CD8-positive, alpha-beta memory T cell (primary cell): ENCODE results near the gene ARRDC4. TPM values are rescaled to one million over a fixed set of nuclear protein-coding genes. Genes with fewer than 3 reads are reported as not detected.
A peak's percentile ranks its signal among the peaks of the same experiment; 100 is the strongest.

Experiments
- CTCF ChIA-PET: fragments of 350-600 bp; sonication (Branson Sonifier 250); formaldehyde crosslinking; loops from one replicate; lab custom pipeline; 2021; ENCODE audit warnings: antibody characterized with exemption; lab: Charles Lee
- POLR2A ChIA-PET: fragments of 350-600 bp; sonication (Branson Sonifier 250); formaldehyde crosslinking; loops from one replicate; lab custom pipeline; 2021; ENCODE audit warnings: antibody characterized with exemption; lab: Charles Lee
- DNase-seq, 5 donors: peaks; one replicate each; pipeline versions ENCODE4 v3.0.0 to v3.0.0-alpha.2; 2020 to 2022; ENCODE audit warnings: mixed read lengths in 1 of 5
- H3K27ac ChIP-seq: one replicate; pipeline ENCODE4 v1.7.0; 2013; ENCODE audit warnings: low read depth, mild to moderate bottlenecking, low read length, moderate library complexity
- H3K27me3 ChIP-seq: 2 replicates; pipeline ENCODE4 v1.7.0; 2013; ENCODE audit warnings: low read length, mild to moderate bottlenecking; ENCODE audit not compliant: insufficient read depth, poor library complexity, severe bottlenecking
- H3K36me3 ChIP-seq: 2 replicates; pipeline ENCODE4 v1.7.0; 2013; ENCODE audit warnings: mild to moderate bottlenecking, low read length, moderate library complexity; ENCODE audit not compliant: insufficient read depth
- H3K4me1 ChIP-seq: 2 replicates; pipeline ENCODE4 v1.7.0; 2013; ENCODE audit warnings: mild to moderate bottlenecking, low read length, moderate library complexity; ENCODE audit not compliant: insufficient read depth
- H3K4me3 ChIP-seq: 2 replicates; pipeline ENCODE4 v1.7.0; 2013; ENCODE audit warnings: mild to moderate bottlenecking, low read length
- H3K9me3 ChIP-seq: 2 replicates; pipeline ENCODE4 v1.7.0; 2013; ENCODE audit warnings: mild to moderate bottlenecking, low read length
- H3K27ac Mint-ChIP-seq, 8 donors: one replicate each; pipeline ENCODE4 v1.8.0; 2020 to 2021; ENCODE audit warnings: mixed read lengths in 8 of 8, mild to moderate bottlenecking in 6 of 8, inconsistent platforms in 3 of 8, moderate library complexity in 3 of 8
- H3K27me3 Mint-ChIP-seq, 2 donors: one replicate each; pipeline ENCODE4 v1.8.0; 2020 to 2021; ENCODE audit warnings: mixed read lengths in 2 of 2, mild to moderate bottlenecking in 1 of 2, moderate library complexity in 1 of 2
- H3K36me3 Mint-ChIP-seq, 3 donors: one replicate each; pipeline ENCODE4 v1.8.0; 2020 to 2021; ENCODE audit warnings: mixed read lengths in 3 of 3, inconsistent platforms in 1 of 3, mild to moderate bottlenecking in 1 of 3
- H3K4me1 Mint-ChIP-seq, 3 donors: one replicate each; pipeline ENCODE4 v1.8.0; 2020 to 2021; ENCODE audit warnings: mixed read lengths in 3 of 3, inconsistent platforms in 1 of 3, mild to moderate bottlenecking in 1 of 3
- H3K4me3 Mint-ChIP-seq, 7 donors: one replicate each; pipeline ENCODE4 v1.8.0; 2020 to 2021; ENCODE audit warnings: mixed read lengths in 7 of 7, mild to moderate bottlenecking in 6 of 7, moderate library complexity in 4 of 7, inconsistent platforms in 2 of 7
- H3K9me3 Mint-ChIP-seq, 5 donors: one replicate each; pipeline ENCODE4 v1.8.0; 2020 to 2022; ENCODE audit warnings: mixed read lengths in 5 of 5, mild to moderate bottlenecking in 3 of 5, moderate library complexity in 2 of 5, inconsistent platforms in 1 of 5
- polyA plus RNA-seq: library from polyadenylated mRNA; unstranded; fragments of 300-500 nt; fragmentation: Illumina TruSeq; gene quantifications from one replicate; pipeline ENCODE4 v1.2.3, GENCODE V29; 2021
- total RNA-seq, 2 experiments: library from RNA; stranded (reverse); gene quantifications; one replicate each; pipeline ENCODE4 v1.2.3, GENCODE V29; 2021

Gene ARRDC4
- total and polyA plus RNA-seq, 3 experiments from 2014 or later = 0.31 to 0.78 (median 0.51) TPM

DNA sequence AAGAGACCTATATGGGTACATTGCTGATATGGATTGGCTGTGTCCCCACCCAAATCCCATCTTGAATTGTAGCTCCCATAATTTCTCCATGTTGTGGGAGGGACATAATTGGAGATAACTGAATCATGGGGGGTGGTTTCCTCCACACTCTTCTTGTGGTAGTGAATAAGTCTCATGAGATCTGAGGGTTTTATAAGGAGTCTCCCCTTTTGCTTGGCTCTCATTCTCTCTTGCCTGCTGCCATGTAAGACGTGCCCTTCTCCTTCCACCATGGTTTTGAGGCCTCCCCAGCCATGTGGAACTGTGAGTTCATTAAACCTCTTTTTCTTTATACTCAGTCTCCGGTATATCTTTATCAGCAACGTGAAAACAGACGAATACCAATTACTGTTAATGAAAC, 5.0 kb upstream of the ARRDC4 start:
- H3K4me3 ChIP-seq = no peak overlapping the region
- H3K4me1 Mint-ChIP-seq = peaks cover 10 to 12% (median 10%) of the 10 kb centered on the region in 3 donors
- H3K9me3 ChIP-seq = no peaks in the 10 kb centered on the region
- no peak overlapping the region for H3K27ac Mint-ChIP-seq
- DNase-seq = no peak
- H3K36me3 ChIP-seq = no peaks in the 10 kb centered on the region
- H3K4me1 ChIP-seq = peaks cover 6% of the 10 kb centered on the region
- H3K9me3 Mint-ChIP-seq = peaks cover 8 to 19% (median 13%) of the 10 kb centered on the region in 5 donors
- H3K27ac ChIP-seq = no peak overlapping the region
- peaks cover 7 to 14% of the 10 kb centered on the region in 2 donors for H3K27me3 Mint-ChIP-seq
- ChIA-PET POLR2A (no interaction called here), CTCF (no interaction called here)
- no peak overlapping the region for H3K4me3 Mint-ChIP-seq
- no peaks in the 10 kb centered on the region for H3K27me3 ChIP-seq
- H3K36me3 Mint-ChIP-seq = no peaks in the 10 kb centered on the region

DNA sequence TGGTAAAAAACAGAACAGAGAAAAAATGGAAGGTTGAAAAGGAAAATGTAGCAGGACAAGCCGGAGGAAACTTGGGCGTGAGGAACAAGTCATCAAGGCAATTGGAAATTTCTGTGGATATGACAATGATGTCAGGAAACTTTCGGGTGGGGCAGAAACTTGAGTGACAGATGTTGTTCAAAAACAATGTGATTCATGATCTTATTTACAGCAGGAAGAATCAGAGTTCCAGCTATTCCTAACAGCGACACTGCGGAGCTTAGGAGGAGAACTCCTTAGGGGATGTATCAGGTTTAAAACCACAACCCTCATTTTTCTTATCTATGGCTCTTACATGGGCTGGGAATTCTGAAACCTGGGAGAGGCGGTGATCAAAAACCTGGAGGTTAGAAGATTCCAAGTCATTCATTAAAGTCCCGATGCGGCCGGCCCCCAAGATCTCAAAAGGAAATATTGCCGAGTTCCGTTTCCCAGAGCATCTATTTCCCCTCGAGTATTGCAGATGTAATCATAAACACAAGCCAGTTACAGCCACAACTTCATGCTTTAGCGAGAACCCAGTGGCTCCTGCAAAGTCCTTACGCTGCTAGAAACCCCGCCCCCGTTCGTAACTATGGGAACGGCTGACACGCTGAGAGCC, 659 bp upstream of the ARRDC4 start:
- peak overlapping the region; percentile 9 for H3K4me3 ChIP-seq

GRCh38 chr15:97961067-97961954, 808 bp downstream of the ARRDC4 start:
- peaks cover 9 to 19% of the 10 kb centered on the region in 2 donors for H3K27me3 Mint-ChIP-seq
- ChIA-PET CTCF (no interaction called here), POLR2A (no interaction called here)
- peak overlapping the region in 6 of 7 donors; percentile 11 to 74 (median 56) for H3K4me3 Mint-ChIP-seq
- Histone ChIP-seq H3K27me3 (no peaks in the 10 kb centered on the region), H3K9me3 (no peaks in the 10 kb centered on the region), H3K4me3 (peak overlapping the region; percentile 16), H3K4me1 (peaks cover 6% of the 10 kb centered on the region), H3K27ac (no peak overlapping the region), H3K36me3 (no peaks in the 10 kb centered on the region)
- peaks cover 4 to 27% (median 17%) of the 10 kb centered on the region in 5 donors for H3K9me3 Mint-ChIP-seq
- H3K36me3 Mint-ChIP-seq = no peaks in the 10 kb centered on the region
- H3K27ac Mint-ChIP-seq = peak overlapping the region in 4 of 8 donors; percentile 5 to 84 (median 18)
- peaks cover 10 to 19% (median 15%) of the 10 kb centered on the region in 3 donors for H3K4me1 Mint-ChIP-seq
- DNase-seq = no peak

More for the DNA sequence above, 659 bp upstream of the ARRDC4 start:
- Mint-ChIP-seq H3K4me3 (peak overlapping the region; percentile 41 to 84 (median 54)), H3K4me1 (peaks cover 10 to 19% (median 15%) of the 10 kb centered on the region in 3 donors), H3K9me3 (peaks cover 9 to 27% (median 17%) of the 10 kb centered on the region in 5 donors), H3K36me3 (no peaks in the 10 kb centered on the region), H3K27ac (peak overlapping the region in 7 of 8 donors; percentile 44 to 92 (median 73)), H3K27me3 (peaks cover 9 to 19% of the 10 kb centered on the region in 2 donors)
- no peak for DNase-seq
- Histone ChIP-seq H3K4me1 (peaks cover 6% of the 10 kb centered on the region), H3K36me3 (no peaks in the 10 kb centered on the region), H3K9me3 (no peaks in the 10 kb centered on the region), H3K27ac (no peak overlapping the region), H3K27me3 (no peaks in the 10 kb centered on the region)
- ChIA-PET POLR2A (no interaction called here), CTCF (no interaction called here)

DNA sequence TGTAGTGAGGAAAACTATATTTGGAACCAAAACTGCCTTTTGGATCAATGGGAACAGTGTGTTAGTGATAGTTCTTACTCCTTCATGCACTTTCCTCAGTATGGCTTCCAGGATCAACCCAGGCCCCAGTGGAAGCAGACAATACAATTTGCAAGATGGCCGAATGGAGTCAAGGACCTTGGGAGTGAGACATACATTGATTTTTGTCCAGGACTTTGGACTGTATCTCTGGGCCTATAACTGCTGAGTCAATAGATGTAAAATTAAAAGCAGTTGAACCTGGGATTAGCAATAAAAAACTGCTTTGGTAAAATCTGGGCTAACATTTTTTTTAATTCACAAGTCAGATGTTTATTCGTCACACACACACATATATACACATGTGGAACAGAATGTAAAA, 1.8 kb downstream of the ARRDC4 start:
- H3K4me3 Mint-ChIP-seq = peak overlapping the region in 2 of 7 donors; percentile 20 to 23
- H3K4me3 ChIP-seq = no peak overlapping the region
- CTCF ChIA-PET = no interaction called here

GRCh38 chr15:97963779-97964178, 3.3 kb downstream of the ARRDC4 start:
- peaks cover 9 to 19% of the 10 kb centered on the region in 2 donors for H3K27me3 Mint-ChIP-seq
- Histone ChIP-seq H3K36me3 (no peaks in the 10 kb centered on the region), H3K4me1 (peaks cover 6% of the 10 kb centered on the region), H3K9me3 (no peaks in the 10 kb centered on the region), H3K27ac (no peak overlapping the region), H3K4me3 (no peak overlapping the region), H3K27me3 (no peaks in the 10 kb centered on the region)
- H3K27ac Mint-ChIP-seq = no peak overlapping the region
- ChIA-PET CTCF (no interaction called here), POLR2A (no interaction called here)
- peaks cover 10 to 19% (median 15%) of the 10 kb centered on the region in 3 donors for H3K4me1 Mint-ChIP-seq
- no peak overlapping the region for H3K4me3 Mint-ChIP-seq
- no peaks in the 10 kb centered on the region for H3K36me3 Mint-ChIP-seq
- DNase-seq = no peak
- H3K9me3 Mint-ChIP-seq = peaks cover 4 to 25% (median 14%) of the 10 kb centered on the region in 5 donors

More for the DNA sequence above, 1.8 kb downstream of the ARRDC4 start:
- H3K36me3 Mint-ChIP-seq = no peaks in the 10 kb centered on the region
- Histone ChIP-seq H3K27ac (no peak overlapping the region), H3K27me3 (no peaks in the 10 kb centered on the region), H3K4me1 (peaks cover 6% of the 10 kb centered on the region), H3K9me3 (no peaks in the 10 kb centered on the region), H3K36me3 (no peaks in the 10 kb centered on the region)
- peaks cover 4 to 27% (median 17%) of the 10 kb centered on the region in 5 donors for H3K9me3 Mint-ChIP-seq
- peaks cover 9 to 19% of the 10 kb centered on the region in 2 donors for H3K27me3 Mint-ChIP-seq
- peaks cover 10 to 19% (median 15%) of the 10 kb centered on the region in 3 donors for H3K4me1 Mint-ChIP-seq
- DNase-seq = no peak
- H3K27ac Mint-ChIP-seq = peak overlapping the region in 1 of 8 donors; percentile 49
- POLR2A ChIA-PET = no interaction called here

GRCh38 chr15:97966246-97966645, 5.7 kb downstream of the ARRDC4 start:
- Mint-ChIP-seq H3K9me3 (peaks cover 0 to 11% (median 4%) of the 10 kb centered on the region in 5 donors), H3K27ac (no peak overlapping the region), H3K36me3 (peaks cover 0 to 2% (median 0%) of the 10 kb centered on the region in 3 donors), H3K27me3 (peaks cover 2 to 5% of the 10 kb centered on the region in 2 donors), H3K4me1 (peaks cover 0 to 7% (median 5%) of the 10 kb centered on the region in 3 donors), H3K4me3 (no peak overlapping the region)
- Histone ChIP-seq H3K27ac (no peak overlapping the region), H3K9me3 (no peaks in the 10 kb centered on the region), H3K27me3 (no peaks in the 10 kb centered on the region), H3K4me1 (no peaks in the 10 kb centered on the region), H3K36me3 (no peaks in the 10 kb centered on the region), H3K4me3 (no peak overlapping the region)
- no peak for DNase-seq
- CTCF ChIA-PET = interaction anchor here (1.3 kb wide), 1 partner anchor 11 kb away, joined by 4 read pairs; no protein-coding TSS in a partner anchor
- POLR2A ChIA-PET = no interaction called here

GRCh38 chr15:97966924-97967620, 6.6 kb downstream of the ARRDC4 start:
- no peak overlapping the region for H3K27ac ChIP-seq
- DNase-seq = no peak
- Mint-ChIP-seq H3K36me3 (peaks cover 0 to 2% (median 0%) of the 10 kb centered on the region in 3 donors), H3K9me3 (peaks cover 0 to 11% (median 4%) of the 10 kb centered on the region in 5 donors), H3K27me3 (no peaks in the 10 kb centered on the region), H3K4me3 (no peak overlapping the region), H3K4me1 (peaks cover 0 to 2% (median 0%) of the 10 kb centered on the region in 3 donors), H3K27ac (no peak overlapping the region)
- POLR2A ChIA-PET = no interaction called here
- H3K27me3 ChIP-seq = no peaks in the 10 kb centered on the region
- H3K36me3 ChIP-seq = no peaks in the 10 kb centered on the region
- H3K4me3 ChIP-seq = no peak overlapping the region
- H3K9me3 ChIP-seq = no peaks in the 10 kb centered on the region
- CTCF ChIA-PET = interaction anchor here (1.3 kb wide), 1 partner anchor 10 kb away, joined by 4 read pairs; no protein-coding TSS in a partner anchor
- no peaks in the 10 kb centered on the region for H3K4me1 ChIP-seq
